Measurements from ENCODE around the gene SPNS2. TPM values are rescaled to one million over a fixed set of nuclear protein-coding genes. Genes with fewer than 3 reads are reported as not detected.
A peak's percentile ranks its signal among the peaks of the same experiment; 100 is the strongest.

The SPNS2 gene
- total RNA-seq, 1 donor from 2014 or later = 73.0 TPM

GRCh38 chr17:4580291-4580690, 81.6 kb downstream of the SPNS2 start:
- TF ChIP-seq CTCF (IDR thresholded peaks at IDR 0.05; ENCODE audit: partially characterized antibody, unreplicated experiment) = no peak
- H3K4me1 Mint-ChIP-seq (ENCODE audit: low read depth, unreplicated experiment) = peaks cover 35% of the 10 kb centered on the region
- no peaks in the 10 kb centered on the region for H3K36me3 Mint-ChIP-seq (ENCODE audit: unreplicated experiment)
- peaks cover 18% of the 10 kb centered on the region for H3K9me3 Mint-ChIP-seq (ENCODE audit: unreplicated experiment)
- no peak overlapping the region for H3K27ac Mint-ChIP-seq (ENCODE audit: unreplicated experiment)
- DNase-seq = no peak
- no peak overlapping the region for H3K4me3 Mint-ChIP-seq (ENCODE audit: unreplicated experiment)
- H3K27me3 Mint-ChIP-seq (ENCODE audit: unreplicated experiment) = peaks cover 24% of the 10 kb centered on the region

- H3K4me3 Mint-ChIP-seq (ENCODE audit: unreplicated experiment) = peak overlapping the region; percentile 60
- no peak for TF ChIP-seq CTCF (IDR thresholded peaks at IDR 0.05; ENCODE audit: partially characterized antibody, unreplicated experiment)
- peaks cover 19% of the 10 kb centered on the region for H3K9me3 Mint-ChIP-seq (ENCODE audit: unreplicated experiment)
- DNase-seq = peak; percentile 50
- H3K27ac Mint-ChIP-seq (ENCODE audit: unreplicated experiment) = peak overlapping the region; percentile 92
- H3K4me1 Mint-ChIP-seq (ENCODE audit: low read depth, unreplicated experiment) = peaks cover 39% of the 10 kb centered on the region
- no peaks in the 10 kb centered on the region for H3K36me3 Mint-ChIP-seq (ENCODE audit: unreplicated experiment)
- peaks cover 28% of the 10 kb centered on the region for H3K27me3 Mint-ChIP-seq (ENCODE audit: unreplicated experiment)
These were observed 83.4 kb downstream of the SPNS2 start for GRCh38 chr17:4582101-4582501.

GRCh38 chr17:4582691-4583090, 84.0 kb downstream of the SPNS2 start:
- peak overlapping the region; percentile 90 for H3K4me3 Mint-ChIP-seq (ENCODE audit: unreplicated experiment)
- H3K9me3 Mint-ChIP-seq (ENCODE audit: unreplicated experiment) = peaks cover 19% of the 10 kb centered on the region
- H3K27me3 Mint-ChIP-seq (ENCODE audit: unreplicated experiment) = peaks cover 28% of the 10 kb centered on the region
- H3K27ac Mint-ChIP-seq (ENCODE audit: unreplicated experiment) = peak overlapping the region; percentile 92
- peaks cover 39% of the 10 kb centered on the region for H3K4me1 Mint-ChIP-seq (ENCODE audit: low read depth, unreplicated experiment)
- DNase-seq = peak; percentile 65
- no peak for TF ChIP-seq CTCF (IDR thresholded peaks at IDR 0.05; ENCODE audit: partially characterized antibody, unreplicated experiment)
- no peaks in the 10 kb centered on the region for H3K36me3 Mint-ChIP-seq (ENCODE audit: unreplicated experiment)

GRCh38 chr17:4583206-4583605, 84.5 kb downstream of the SPNS2 start:
- Mint-ChIP-seq H3K36me3 (ENCODE audit: unreplicated experiment) (no peaks in the 10 kb centered on the region), H3K27me3 (ENCODE audit: unreplicated experiment) (peaks cover 24% of the 10 kb centered on the region), H3K4me3 (ENCODE audit: unreplicated experiment) (peak overlapping the region; percentile 90), H3K9me3 (ENCODE audit: unreplicated experiment) (peaks cover 15% of the 10 kb centered on the region), H3K27ac (ENCODE audit: unreplicated experiment) (peak overlapping the region; percentile 92), H3K4me1 (ENCODE audit: low read depth, unreplicated experiment) (peaks cover 38% of the 10 kb centered on the region)
- no peak for TF ChIP-seq CTCF (IDR thresholded peaks at IDR 0.05; ENCODE audit: partially characterized antibody, unreplicated experiment)
- DNase-seq = peak; percentile 52

GRCh38 chr17:4583782-4584100, 85.1 kb downstream of the SPNS2 start:
- Mint-ChIP-seq H3K9me3 (ENCODE audit: unreplicated experiment) (peaks cover 15% of the 10 kb centered on the region), H3K4me3 (ENCODE audit: unreplicated experiment) (peak overlapping the region; percentile 90), H3K36me3 (ENCODE audit: unreplicated experiment) (no peaks in the 10 kb centered on the region), H3K27ac (ENCODE audit: unreplicated experiment) (peak overlapping the region; percentile 92), H3K27me3 (ENCODE audit: unreplicated experiment) (peaks cover 24% of the 10 kb centered on the region), H3K4me1 (ENCODE audit: low read depth, unreplicated experiment) (peaks cover 38% of the 10 kb centered on the region)
- TF ChIP-seq CTCF (IDR thresholded peaks at IDR 0.05; ENCODE audit: partially characterized antibody, unreplicated experiment) = peak; percentile 48
- peak; percentile 74 for DNase-seq

All from glutamatergic neuron (in vitro differentiated cells).